Umbilical cord (tissue), 1 donor: ENCODE data around the gene TWF1. TPM values are rescaled to one million over a fixed set of nuclear protein-coding genes. Genes with fewer than 3 reads are reported as not detected.

Experiments
- total RNA-seq: library from RNA; depleted of rRNA; stranded (reverse); fragments of >200 nt; gene quantifications from one replicate; pipeline ENCODE4 v1.2.3, GENCODE V29; 2014; ENCODE audit warnings: low replicate concordance; ENCODE audit not compliant: insufficient read depth

TWF1 gene
- total RNA-seq, 1 donor from 2014 or later: 135 TPM

Other genes starting within 250 kb of the TWF1 start
- 39.2 TPM for gene PUS7L, start 47.5 kb downstream of the TWF1 start, total RNA-seq
- gene IRAK4, start 47.4 kb downstream of the TWF1 start, total RNA-seq: 27.0 TPM
- gene TMEM117, start 29.8 kb upstream of the TWF1 start, total RNA-seq: 18.3 TPM